ENCODE results near the gene SPATA13. TPM values are rescaled to one million over a fixed set of nuclear protein-coding genes. Genes with fewer than 3 reads are reported as not detected.

Gene SPATA13
- total RNA-seq, 1 experiment from 2014 or later = 43.0 TPM

- Histone ChIP-seq H3K4me3 (ENCODE audit: low read length) (no peak overlapping the region), H3K9ac (ENCODE audit: low read length) (peak overlapping the region; percentile 85; the same call in 1 of the 2 replicates), H3K4me1 (ENCODE audit: insufficient read depth, low read length) (peaks cover 37% of the 10 kb centered on the region), H3K36me3 (ENCODE audit: low read depth, low read length) (no peaks in the 10 kb centered on the region), H3K27me3 (ENCODE audit: low read length) (no peaks in the 10 kb centered on the region), H3K79me2 (ENCODE audit: low read length) (no peaks in the 10 kb centered on the region), H3K4me2 (ENCODE audit: low read length) (0 out of 2 replicates have a peak overlapping the region, but pooled peaks have one; percentile 68), H3K9me3 (ENCODE audit: low read length) (no peaks in the 10 kb centered on the region), H2AFZ (ENCODE audit: low read length) (no peak overlapping the region), H3F3A (ENCODE audit: low read length, unreplicated experiment) (no peaks in the 10 kb centered on the region), H3K27ac (ENCODE audit: low read length) (peak overlapping the region; percentile 99), H3K9me2 (replicated peaks; ENCODE audit: low read length) (no peaks in the 10 kb centered on the region), H4K20me1 (ENCODE audit: low read length) (no peaks in the 10 kb centered on the region)
- intact Hi-C loops (cut with micrococcal nuclease) = no loop called here
- BruUV-seq (replicated peaks) = no TSS peak
- DNase-seq (no peak), ATAC-seq (no peak)
- TF ChIP-seq EZH2 (IDR thresholded peaks at IDR 0.05; ENCODE audit: low read length, unreplicated experiment) (no peak), CTCF (conservative IDR thresholded peaks at IDR 0.05; ENCODE audit: low read depth, low read length) (no peak), EZH2phosphoT487 (IDR thresholded peaks at IDR 0.05; ENCODE audit: borderline replicate concordance, low read length) (no peak)
- ChIA-PET POLR2A (ENCODE audit: unreplicated experiment) (no interaction called here), CTCF (no interaction called here)
Observed at GRCh38 chr13:24150572-24150971, 9.9 kb upstream of the SPATA13 start.

- H3K9me2 ChIP-seq (replicated peaks; ENCODE audit: low read length) = no peaks in the 10 kb centered on the region
- H3K27ac ChIP-seq (ENCODE audit: low read length) = no peak overlapping the region
- TF ChIP-seq EZH2phosphoT487 (IDR thresholded peaks at IDR 0.05; ENCODE audit: borderline replicate concordance, low read length) (no peak), CTCF (conservative IDR thresholded peaks at IDR 0.05; ENCODE audit: low read depth, low read length) (no peak), EZH2 (IDR thresholded peaks at IDR 0.05; ENCODE audit: low read length, unreplicated experiment) (no peak)
- H3K4me3 ChIP-seq (ENCODE audit: low read length) = no peak overlapping the region
- no peaks in the 10 kb centered on the region for H3K9me3 ChIP-seq (ENCODE audit: low read length)
- H3K4me2 ChIP-seq (ENCODE audit: low read length) = no peak overlapping the region
- no peaks in the 10 kb centered on the region for H3F3A ChIP-seq (ENCODE audit: low read length, unreplicated experiment)
- no TSS peak for BruUV-seq (replicated peaks)
- DNase-seq = no peak
- H4K20me1 ChIP-seq (ENCODE audit: low read length) = no peaks in the 10 kb centered on the region
- H3K36me3 ChIP-seq (ENCODE audit: low read depth, low read length) = no peaks in the 10 kb centered on the region
- H3K9ac ChIP-seq (ENCODE audit: low read length) = no peak overlapping the region
- intact Hi-C loops (cut with micrococcal nuclease) = no loop called here
- H2AFZ ChIP-seq (ENCODE audit: low read length) = no peak overlapping the region
- H3K4me1 ChIP-seq (ENCODE audit: insufficient read depth, low read length) = peaks cover 36% of the 10 kb centered on the region
- POLR2A ChIA-PET (ENCODE audit: unreplicated experiment) = no interaction called here
- CTCF ChIA-PET = no interaction called here
- ATAC-seq = no peak
- H3K79me2 ChIP-seq (ENCODE audit: low read length) = no peaks in the 10 kb centered on the region
- H3K27me3 ChIP-seq (ENCODE audit: low read length) = no peaks in the 10 kb centered on the region
Observed at GRCh38 chr13:24151864-24152263, 8.7 kb upstream of the SPATA13 start.

- BruUV-seq (replicated peaks) = no TSS peak
- H3K4me1 ChIP-seq (ENCODE audit: insufficient read depth, low read length) = peaks cover 29% of the 10 kb centered on the region
- H4K20me1 ChIP-seq (ENCODE audit: low read length) = no peaks in the 10 kb centered on the region
- H3K36me3 ChIP-seq (ENCODE audit: low read depth, low read length) = no peaks in the 10 kb centered on the region
- no peak overlapping the region for H3K27ac ChIP-seq (ENCODE audit: low read length)
- H3K9ac ChIP-seq (ENCODE audit: low read length) = no peak overlapping the region
- no peak overlapping the region for H2AFZ ChIP-seq (ENCODE audit: low read length)
- ChIA-PET CTCF (no interaction called here), POLR2A (ENCODE audit: unreplicated experiment) (no interaction called here)
- ATAC-seq = no peak
- no peak overlapping the region for H3K4me2 ChIP-seq (ENCODE audit: low read length)
- H3K9me2 ChIP-seq (replicated peaks; ENCODE audit: low read length) = no peaks in the 10 kb centered on the region
- TF ChIP-seq CTCF (conservative IDR thresholded peaks at IDR 0.05; ENCODE audit: low read depth, low read length) = no peak
- no peak for TF ChIP-seq EZH2phosphoT487 (IDR thresholded peaks at IDR 0.05; ENCODE audit: borderline replicate concordance, low read length)
- no peak for TF ChIP-seq EZH2 (IDR thresholded peaks at IDR 0.05; ENCODE audit: low read length, unreplicated experiment)
- no peaks in the 10 kb centered on the region for H3F3A ChIP-seq (ENCODE audit: low read length, unreplicated experiment)
- no peaks in the 10 kb centered on the region for H3K27me3 ChIP-seq (ENCODE audit: low read length)
- intact Hi-C loops (cut with micrococcal nuclease) = no loop called here
- H3K9me3 ChIP-seq (ENCODE audit: low read length) = no peaks in the 10 kb centered on the region
- H3K4me3 ChIP-seq (ENCODE audit: low read length) = no peak overlapping the region
- no peaks in the 10 kb centered on the region for H3K79me2 ChIP-seq (ENCODE audit: low read length)
- DNase-seq = no peak
Observed at GRCh38 chr13:24152292-24153214, 8.0 kb upstream of the SPATA13 start.

Data from PC-3 (cell line).